ENCODE data around the gene XK.

XK gene

DNA sequence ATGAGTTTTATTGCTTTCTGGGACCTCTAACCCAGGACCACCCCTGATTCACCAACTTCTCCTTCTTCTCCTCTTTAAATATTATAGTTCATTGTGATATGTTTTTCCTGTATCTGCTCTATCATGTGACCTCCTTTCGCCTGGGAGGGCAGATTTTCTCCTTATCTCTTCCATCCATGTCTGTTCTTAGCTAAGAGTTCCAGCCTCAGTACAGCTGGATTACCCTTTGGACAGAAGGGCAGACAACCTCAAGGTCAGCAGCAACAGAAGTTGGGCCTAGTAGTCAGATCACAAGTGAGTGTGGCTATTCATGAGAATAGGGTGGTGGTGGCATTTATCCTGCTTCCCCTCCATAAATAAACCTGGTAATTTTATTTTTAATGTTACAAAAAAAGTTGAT lies 5.7 kb upstream of the XK start:
- DNase-seq = no peak

DNA sequence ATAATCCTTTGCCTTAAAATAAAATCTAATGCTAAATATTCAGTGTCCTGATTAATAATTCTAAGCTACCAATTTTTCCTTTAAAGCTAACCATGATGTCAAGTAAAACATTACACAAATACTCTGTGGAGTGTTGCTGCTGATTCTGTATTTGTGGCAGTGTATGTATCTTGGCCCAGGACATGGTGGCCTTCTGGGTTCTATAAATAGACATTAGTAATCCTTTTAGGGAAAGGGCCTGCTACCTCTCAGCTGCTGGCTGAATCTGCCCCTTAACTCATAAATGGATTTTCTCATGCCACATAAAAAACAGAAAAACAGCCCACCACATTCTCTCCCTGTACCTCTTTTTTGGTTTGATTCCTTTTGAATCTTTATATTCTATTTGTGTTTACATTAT lies 1.2 kb upstream of the XK start:
- no peak for DNase-seq

DNA sequence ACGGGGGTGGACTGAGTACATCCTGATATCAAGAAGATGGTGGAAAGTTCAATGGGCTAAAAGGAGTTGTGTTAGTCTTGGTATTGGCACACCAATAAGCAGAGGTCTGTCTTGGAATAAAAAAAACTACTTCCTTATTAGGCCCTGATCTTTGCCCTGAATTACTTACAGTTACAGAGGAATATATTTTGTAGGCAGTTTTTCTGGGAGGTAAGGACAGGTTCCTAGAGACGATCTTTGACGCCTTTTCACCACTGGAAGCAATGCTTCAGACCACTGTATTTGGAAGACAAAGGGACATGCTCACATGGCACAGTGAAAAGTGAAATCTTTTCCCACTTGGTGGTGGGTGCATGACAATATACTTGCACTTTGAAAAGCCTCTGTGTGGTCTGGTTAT lies 618 bp upstream of the XK start:
- no peak for DNase-seq

DNA sequence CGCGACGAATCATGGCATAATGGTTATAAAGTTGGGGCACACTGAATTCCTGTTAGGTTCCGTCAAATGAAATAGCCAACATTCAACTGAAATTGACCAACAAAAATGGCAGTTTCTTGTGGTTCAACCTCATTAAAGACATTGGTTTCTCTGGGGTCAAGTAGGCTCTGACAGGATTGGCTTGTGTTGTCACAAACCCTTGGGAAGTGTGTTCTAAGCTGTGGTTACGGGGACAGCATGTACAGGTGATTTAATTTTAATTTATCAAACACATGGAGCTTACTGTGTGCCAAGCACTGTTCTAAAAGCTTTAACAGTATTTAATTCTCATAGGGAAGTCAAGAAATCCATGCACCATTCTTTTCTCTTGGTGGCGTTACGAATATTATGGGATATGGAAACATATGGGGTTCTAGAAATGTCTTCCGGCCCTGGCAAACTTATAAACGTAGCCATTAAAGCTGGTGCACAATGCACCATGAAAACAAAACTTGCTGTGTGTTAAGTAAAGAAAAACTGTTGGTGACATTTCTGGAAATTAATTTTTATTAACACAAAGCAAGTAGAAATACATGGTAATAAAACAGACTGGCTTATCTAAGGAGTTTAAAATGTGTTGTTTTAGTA lies 891 bp downstream of the XK start:
- no peak for DNase-seq

DNA sequence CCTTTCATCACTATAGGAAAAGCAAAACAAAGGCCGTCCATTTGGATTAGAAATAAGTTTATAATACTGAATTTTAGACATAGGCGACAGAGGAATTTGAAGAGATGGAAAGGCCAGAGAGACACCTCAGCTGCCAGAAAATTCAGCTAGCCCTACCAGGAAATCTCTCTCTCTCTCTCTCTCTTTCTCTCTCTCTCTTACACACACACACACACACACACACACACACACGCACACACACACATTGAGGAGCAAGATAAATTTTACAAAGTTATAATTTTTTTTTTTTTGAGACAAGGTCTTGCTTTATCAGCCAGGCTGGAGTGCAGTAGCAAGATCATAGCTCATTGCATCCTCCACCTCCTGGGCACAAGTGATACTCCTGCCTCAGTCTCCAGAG lies 1.4 kb downstream of the XK start:
- no peak for DNase-seq

DNA sequence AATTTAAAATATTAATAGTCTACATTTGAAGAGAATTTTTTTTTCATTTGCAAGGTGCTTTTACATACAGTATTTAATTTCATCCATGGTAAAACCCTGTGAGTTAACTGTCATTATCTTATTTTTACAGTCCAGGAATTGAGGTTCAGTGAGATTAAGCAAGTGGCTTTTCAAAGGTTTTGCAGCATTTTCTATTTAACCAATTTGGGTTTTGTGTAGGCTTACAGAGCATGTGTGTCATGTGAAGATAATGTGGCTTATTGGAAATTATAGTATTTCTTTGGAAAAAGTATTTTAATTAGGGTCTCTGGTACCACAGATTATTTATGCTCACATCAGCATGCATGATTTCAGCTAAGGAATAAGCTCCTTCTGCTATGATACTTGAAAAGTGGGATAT lies 4.5 kb downstream of the XK start:
- no peak for DNase-seq

DNA sequence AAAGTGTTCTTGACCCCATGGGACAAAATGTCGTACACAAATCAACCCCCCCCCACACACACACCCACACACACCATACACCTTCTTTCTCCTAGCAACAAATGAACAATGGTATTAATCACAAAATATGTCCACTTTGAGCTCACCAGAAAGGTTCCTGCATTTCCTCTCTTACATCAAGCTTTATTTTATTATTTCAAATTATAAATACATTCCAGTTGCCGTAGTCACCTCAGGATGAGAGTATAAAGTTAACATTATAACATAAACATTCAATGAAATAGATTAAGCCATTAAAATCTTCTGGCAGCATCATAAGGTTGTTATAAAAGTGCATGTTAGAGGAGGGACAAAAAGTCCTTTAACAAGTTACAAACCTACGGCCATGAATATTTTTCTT lies 7.3 kb downstream of the XK start:
- DNase-seq = no peak

DNA sequence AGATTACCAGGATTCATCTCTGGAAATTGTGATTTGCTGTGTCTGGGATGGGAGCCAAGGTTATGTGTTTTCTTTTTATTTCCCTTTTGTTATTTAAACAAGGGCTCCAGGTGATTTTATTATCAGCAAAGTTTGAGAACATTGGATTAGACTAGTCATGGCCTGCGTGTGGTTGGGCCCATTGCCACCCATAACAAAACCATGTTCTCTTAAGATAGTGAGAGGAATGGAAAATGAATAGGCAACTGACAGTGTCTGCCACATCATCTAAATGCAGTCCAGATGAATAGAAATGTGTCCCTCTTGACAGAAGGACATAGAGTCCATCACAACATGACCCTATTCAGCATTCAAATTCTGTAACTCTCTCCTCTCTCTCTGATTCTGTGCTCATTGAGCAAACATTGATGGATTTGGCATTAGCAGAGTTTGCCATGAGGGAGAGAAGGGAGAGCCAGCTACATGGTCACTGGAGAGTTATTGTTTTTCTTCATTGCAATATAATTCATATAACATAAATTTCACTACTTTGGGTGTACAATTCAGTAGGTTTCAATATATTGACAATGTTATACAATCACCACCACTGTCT lies 11.7 kb downstream of the XK start:
- DNase-seq = no peak

DNA sequence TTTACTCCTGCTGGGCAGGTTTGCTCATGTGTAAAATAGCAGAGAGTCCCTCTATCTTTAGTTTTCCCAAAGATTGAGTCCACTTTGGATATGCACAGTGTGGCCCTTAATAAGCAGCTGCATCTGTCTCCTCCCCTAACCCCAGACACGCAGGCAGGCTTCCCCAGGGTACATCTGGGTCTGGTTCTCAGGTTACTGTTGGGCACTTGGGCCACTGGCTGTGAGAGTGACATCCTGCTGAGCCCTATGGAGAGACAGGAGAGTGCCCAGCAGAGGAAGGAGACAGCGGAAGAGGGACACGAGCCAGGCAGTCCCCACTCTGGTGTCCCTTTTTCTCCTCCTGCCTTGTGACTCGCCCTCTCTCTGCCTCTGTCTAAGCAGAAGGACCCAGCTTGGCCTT lies 16.0 kb downstream of the XK start:
- DNase-seq = peak; percentile 7

DNA sequence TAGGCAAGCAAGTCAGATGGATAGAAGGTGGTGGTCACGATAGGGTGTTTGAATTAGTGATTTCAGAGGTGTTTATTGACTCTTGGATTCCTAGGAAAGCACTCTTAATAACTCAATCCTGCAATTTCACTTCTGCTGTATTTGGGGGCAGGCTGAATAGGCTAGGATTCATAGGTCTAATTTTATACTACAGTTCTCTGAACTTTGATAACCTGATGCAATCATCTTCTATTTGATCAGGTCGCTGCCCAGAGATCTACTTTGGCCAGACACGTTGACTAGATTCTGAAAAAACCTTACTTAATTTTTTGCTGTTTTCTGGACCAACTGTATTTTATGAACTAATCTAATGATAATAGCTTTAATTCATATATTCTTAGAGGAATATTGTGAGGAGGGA lies 26.4 kb downstream of the XK start:
- no peak for DNase-seq

DNA sequence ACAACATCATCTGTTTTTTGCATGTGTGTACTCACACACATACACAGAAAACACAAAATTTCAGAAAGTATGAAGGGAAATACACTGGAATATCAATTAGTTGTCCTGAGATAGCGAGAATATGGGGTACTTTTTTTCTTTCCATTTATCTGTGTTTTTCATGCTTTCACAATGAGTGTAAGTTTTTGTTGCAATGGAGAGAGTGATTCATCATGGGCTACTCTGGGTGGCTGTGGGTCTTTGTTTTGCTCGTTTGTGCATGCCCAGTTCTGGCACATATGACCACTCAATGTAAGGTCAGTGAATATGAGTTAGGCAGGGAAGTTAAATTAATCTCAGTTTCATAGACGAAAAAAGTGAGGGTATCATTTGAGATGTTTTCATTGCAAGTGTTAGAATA lies 26.9 kb downstream of the XK start:
- DNase-seq = no peak

DNA sequence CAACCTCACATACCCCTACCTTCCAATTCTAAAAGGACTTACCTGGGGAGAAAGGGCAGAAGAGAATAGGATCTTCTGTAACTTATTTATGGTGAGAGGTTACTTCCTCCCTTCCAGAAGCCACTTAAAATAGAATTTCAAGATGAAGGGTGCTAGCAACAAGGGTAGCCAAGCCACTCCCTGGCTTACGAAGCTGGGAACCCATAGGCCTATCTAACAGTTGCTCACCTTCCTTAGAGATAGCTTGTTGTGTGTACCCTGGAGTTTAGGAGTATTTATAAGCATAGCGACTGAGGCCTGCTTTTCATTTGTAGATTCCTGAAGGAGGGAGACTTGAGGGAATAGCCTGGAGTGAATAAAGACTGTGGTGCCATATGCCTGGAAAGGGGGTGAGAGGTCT lies 28.9 kb downstream of the XK start:
- no peak for DNase-seq

DNA sequence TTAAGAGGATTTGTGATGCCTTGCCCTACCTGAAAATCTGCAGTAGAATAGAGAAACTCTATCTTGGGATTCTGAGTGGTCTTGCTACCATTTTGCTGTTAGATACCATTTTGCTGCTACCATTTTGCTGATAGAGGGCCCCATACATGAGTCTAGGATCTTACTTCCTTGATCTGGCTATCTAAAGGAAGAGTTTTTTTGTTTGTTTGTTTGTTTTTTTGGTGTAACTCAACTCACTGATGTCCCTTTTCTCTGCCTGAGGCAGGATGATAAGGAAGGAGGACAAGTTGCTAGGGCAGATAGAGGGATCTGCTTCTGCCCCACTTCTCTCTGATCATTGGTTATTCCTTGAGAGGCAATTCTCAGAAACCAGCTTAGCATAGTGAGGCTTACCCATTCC lies 31.0 kb downstream of the XK start:
- DNase-seq = no peak

DNA sequence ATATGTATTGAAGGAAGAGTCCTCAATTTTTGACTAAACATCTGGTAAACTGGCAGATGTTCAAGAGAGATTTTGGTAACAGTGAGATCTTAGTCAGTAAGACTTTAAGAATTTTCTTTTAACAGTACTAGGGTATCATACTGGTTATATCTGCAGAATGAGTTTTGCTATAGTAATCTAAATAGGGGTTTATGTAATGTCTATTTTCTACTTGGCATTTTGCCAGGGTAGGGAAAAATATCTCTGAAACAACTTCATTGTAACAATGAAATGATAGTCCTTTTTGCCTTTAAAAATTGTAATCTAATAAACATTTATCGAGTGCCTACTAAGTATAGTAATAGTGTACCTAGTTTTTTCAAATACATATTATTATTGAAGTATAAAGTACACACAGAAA lies 32.1 kb downstream of the XK start:
- no peak for DNase-seq

DNA sequence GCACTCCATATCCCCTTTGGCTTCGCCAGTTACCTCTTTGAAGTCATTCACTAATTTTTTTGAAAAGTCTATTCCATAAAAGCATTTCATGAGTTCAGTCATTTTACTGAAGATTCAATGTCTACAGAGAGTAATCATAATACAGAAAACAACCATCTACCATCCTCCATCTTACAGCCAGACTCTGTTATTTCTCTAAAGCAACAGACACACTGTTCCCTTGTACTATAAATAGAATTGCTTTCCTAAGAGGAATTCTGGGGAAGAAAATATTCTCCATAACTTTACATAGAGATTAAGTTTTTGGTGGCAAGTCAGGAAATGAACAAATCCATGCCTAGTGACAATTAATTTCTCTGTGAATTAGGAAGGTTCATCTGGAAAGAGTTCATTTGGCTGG lies 37.0 kb downstream of the XK start:
- DNase-seq = no peak

DNA sequence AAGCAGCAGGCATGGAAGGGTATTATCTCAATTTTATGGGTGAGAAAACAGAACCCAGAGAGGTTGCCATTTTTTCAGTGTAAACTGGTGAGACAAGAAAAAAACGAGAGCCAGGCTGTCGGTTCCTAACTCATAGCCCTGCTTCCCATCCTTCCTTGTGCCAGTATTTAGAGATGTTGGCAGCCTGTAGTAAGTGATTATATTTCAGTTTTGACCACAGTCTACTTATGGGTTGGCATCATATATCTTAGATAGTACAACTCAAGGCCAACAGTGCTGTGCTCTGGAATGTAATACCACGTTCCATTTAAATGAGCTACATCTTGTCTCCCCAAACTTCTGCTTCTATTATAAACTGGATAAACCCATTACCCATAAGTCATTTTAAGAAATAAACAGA lies 40.8 kb downstream of the XK start:
- no peak for DNase-seq

DNA sequence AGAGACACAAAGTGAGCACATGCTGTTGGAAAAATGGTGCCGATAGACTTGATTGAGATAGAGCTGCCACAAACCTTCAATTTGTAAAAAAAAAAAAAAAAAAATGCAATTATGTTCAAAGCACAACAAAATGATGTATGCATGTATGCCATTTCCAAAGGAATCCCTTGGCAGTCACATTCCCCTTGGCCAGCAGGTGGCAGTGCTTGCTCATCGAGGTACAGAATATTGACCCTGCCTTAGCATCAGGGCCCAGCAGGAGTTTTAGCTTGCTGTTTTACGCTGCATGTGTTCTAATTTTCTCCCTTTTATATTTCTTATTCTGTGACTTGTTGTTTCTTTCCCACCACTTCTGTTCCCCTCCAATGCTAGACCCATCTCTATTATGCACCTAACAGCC lies 59.8 kb downstream of the XK start:
- peak; percentile 23 for DNase-seq

DNA sequence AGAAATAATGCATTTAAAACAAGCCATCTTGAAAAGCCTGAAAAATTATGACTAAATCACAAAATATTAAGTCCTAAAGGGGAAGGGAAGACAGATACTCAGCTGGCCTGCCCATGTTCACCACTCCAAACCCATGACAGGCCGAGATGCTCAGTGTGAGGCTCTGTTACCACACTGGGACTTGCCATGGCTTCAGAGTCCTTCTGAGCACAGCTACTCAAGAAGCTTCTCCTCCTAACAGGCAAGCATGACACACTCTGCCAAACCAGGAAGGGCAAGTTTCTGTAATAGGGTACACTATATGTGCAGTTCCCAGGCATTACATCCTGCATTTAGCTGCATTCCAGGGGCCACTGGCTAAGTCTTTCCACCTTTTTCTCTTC lies 60.2 kb downstream of the XK start:
- DNase-seq = no peak

DNA sequence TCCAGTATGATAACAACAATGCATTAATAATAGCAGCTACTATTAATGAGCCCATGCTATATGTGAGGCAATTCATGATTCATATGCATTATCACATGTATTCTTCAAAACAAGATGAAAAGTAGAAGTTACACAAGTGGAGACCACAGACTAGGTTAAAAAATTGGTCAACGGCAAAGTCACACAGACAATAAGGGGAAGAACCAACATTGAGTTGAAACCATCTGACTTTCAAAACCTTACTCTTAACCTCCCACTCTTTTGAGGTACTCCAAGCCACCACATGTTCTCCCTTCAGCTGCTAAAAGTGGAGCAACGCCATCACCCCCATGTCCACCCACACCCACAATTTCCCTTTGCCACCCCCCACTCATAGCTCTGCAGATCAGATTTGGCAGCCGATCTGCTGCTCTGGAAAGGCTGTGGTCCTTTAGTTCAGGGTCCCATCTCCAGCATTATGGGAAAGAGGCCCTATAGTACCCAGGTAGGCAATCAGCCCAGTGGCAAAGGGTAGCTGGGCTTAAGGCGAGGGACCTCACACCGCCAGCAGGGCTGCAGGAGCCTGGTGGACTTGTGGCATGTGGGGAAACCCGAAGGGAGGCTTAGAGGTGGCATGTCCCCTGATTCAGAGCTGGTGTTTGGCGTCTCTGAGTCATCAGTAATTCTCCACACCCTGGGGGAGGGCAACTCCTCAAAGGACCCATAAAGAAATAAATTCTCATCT lies 60.8 kb downstream of the XK start:
- no peak for DNase-seq

DNA sequence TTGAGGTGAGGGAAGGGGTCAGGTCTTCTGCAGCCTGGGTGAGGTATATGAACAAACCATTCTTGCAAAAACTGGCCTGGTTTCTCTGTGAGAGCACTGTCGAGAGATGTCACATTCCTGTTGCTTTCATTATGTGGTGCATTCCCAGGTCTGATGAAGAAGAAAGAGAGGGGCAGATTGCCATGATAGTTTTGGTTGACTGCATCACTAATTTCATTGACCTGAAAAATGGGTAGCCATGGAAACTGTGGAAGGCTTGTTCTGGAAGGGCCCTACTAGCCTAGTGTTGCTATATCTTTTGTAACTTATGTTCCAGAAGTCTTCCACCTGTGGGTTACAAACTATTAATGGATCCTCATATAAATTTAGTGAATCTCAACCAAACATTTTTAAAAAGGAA lies 61.4 kb downstream of the XK start:
- no peak for DNase-seq

DNA sequence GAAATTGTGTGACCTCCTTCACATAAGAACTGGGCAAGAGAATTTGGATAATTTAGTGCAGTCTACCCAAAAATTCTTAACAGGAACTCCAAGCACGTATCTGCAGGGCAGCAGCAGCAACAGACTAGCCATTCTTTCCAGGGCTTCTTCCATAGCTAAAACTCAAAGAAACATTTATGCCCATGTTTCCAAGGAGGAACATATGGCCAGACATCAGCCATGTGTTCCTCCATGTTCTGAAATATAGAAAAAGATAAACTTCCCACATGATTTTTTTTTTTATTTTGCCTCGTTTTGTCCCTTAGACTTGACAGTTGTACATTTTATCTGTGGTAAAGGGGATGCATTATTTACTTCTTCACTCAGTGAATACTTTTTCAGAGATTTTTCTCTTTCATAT lies 66.7 kb downstream of the XK start:
- no peak for DNase-seq

DNA sequence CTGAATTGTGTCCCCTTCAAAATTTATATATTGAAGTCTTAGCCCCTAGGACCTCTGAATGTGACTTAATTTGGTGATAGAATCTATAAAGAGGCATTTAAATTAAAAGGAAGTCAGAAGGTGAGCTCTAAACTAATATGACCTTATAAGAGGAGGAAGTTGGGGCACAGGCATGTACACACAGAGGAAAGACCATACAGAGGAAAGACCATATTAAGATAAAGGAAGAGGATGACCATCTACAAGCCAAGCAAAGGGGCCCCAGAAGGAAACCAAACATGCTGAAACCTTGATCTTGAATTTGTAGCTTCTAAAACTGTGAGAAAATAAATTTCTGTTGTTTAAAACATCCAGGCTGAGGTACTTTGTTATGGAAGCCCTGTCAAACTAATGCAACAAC lies 67.3 kb downstream of the XK start:
- no peak for DNase-seq

DNA sequence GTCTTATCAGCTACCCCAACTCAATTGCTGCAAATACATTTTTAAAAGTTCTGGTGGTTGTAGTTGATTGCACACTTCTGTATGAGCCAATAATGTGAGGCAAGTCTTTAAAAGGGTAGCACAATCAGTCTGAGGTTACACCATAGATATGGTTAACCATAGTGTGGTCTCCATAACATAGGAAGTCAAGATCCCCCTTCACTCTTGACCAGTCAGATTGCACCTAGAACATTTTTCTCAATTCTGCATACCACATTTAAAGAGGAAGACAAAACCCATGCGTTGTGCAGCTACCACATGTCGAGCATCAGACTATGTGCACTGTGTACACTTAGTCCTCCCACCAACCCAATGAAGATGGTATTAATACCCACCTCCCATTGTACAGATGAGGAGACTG lies 67.8 kb downstream of the XK start:
- no peak for DNase-seq

DNA sequence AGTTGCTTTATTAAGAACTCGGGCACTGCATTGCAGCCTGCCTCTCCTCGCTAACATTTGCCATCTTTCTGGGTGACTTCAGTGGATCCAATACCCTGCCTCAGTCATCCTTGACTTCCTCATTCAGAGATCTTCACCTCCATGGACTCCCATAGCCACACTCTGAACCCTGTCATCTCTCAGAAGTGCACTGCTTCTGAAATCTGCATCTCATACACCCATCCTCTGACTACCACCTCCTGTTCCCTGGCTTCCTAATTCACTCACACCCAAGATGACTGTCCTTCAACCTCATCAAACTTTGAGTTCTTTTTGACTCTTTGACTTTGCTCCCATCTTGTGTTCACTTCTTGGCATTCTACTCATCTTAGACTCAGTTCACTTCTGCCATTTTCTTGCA lies 68.9 kb downstream of the XK start:
- no peak for DNase-seq

DNA sequence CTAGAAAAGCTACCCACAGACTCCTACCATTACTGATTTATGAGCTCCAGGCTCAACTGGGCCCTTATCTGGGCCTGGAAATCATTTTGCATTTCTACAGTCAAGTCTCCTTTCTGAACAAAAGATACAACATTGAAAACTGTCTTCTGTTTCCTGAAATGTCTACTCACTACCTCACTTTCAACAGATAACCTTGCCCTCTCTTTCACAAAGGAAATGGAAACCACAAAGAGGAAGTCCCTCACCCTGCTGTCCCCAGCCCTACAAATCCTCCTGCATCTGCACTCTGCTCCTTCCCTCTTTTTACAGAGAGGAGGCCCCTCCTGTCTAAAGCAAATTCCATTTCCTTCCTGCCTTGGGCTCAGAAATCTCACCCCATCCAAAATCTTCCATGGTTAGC lies 69.4 kb downstream of the XK start:
- DNase-seq = no peak

All from NCI-H1092 treated with DMSO at 0.1 percent for 48 hours (cell line).